Type B pancreatic cell (in vitro differentiated cells): ENCODE results near the gene ASTN1. TPM values are rescaled to one million over a fixed set of nuclear protein-coding genes. Genes with fewer than 3 reads are reported as not detected.

Source experiments
- DNase-seq: peaks from one replicate; pipeline ENCODE4 v3.0.0; 2021; ENCODE audit warnings: mixed read lengths; ENCODE audit not compliant: unreplicated experiment; ENCODE audit errors: extremely low spot score
- H3K27ac Mint-ChIP-seq: 2 replicates; pipeline ENCODE4 v1.8.0; 2021; ENCODE audit warnings: mild to moderate bottlenecking, mixed read lengths
- H3K27me3 Mint-ChIP-seq: 2 replicates; pipeline ENCODE4 v1.8.0; 2021; ENCODE audit warnings: mixed read lengths
- H3K36me3 Mint-ChIP-seq: 2 replicates; pipeline ENCODE4 v1.8.0; 2021; ENCODE audit warnings: mixed read lengths
- H3K4me1 Mint-ChIP-seq: one replicate; pipeline ENCODE4 v1.8.0; 2021; ENCODE audit warnings: mixed read lengths; ENCODE audit not compliant: unreplicated experiment
- H3K4me3 Mint-ChIP-seq: 2 replicates; pipeline ENCODE4 v1.8.0; 2021; ENCODE audit warnings: mild to moderate bottlenecking, mixed read lengths
- H3K9me3 Mint-ChIP-seq: 2 replicates; pipeline ENCODE4 v1.8.0; 2021; ENCODE audit warnings: mixed read lengths
- CTCF ChIP-seq: fragments of 200-600 bp; sonication (generic); conservative IDR thresholded peaks from 2 replicates; pipeline ENCODE4 v1.5.0; 2021; ENCODE audit warnings: antibody characterized with exemption, mild to moderate bottlenecking
- total RNA-seq: library from RNA; stranded (reverse); gene quantifications from 2 replicates; pipeline ENCODE4 v1.2.1, GENCODE V29; 2021; ENCODE audit warnings: low replicate concordance

ASTN1 gene
- total RNA-seq, 1 donor from 2014 or later, result 24.9 TPM

GRCh38 chr1:177043597-177043996 is 120.9 kb downstream of the ASTN1 start:
- no peaks in the 10 kb centered on the region for H3K4me1 Mint-ChIP-seq
- no peak for TF ChIP-seq CTCF
- peaks cover 10% of the 10 kb centered on the region for H3K27me3 Mint-ChIP-seq
- H3K27ac Mint-ChIP-seq, result no peak overlapping the region
- no peak for DNase-seq
- H3K4me3 Mint-ChIP-seq, result no peak overlapping the region
- H3K9me3 Mint-ChIP-seq, result no peaks in the 10 kb centered on the region
- H3K36me3 Mint-ChIP-seq, result peaks cover 8% of the 10 kb centered on the region

- Mint-ChIP-seq H3K4me1 (peaks cover 35% of the 10 kb centered on the region), H3K27ac (no peak overlapping the region), H3K36me3 (no peaks in the 10 kb centered on the region), H3K9me3 (no peaks in the 10 kb centered on the region), H3K4me3 (no peak overlapping the region), H3K27me3 (no peaks in the 10 kb centered on the region)
- no peak for TF ChIP-seq CTCF
- no peak for DNase-seq
Measured at GRCh38 chr1:177035586-177035985, 128.9 kb downstream of the ASTN1 start.

GRCh38 chr1:177033628-177034027 is 130.9 kb downstream of the ASTN1 start:
- DNase-seq, result no peak
- H3K27ac Mint-ChIP-seq, result no peak overlapping the region

GRCh38 chr1:177032434-177032833 is 132.1 kb downstream of the ASTN1 start:
- peaks cover 7% of the 10 kb centered on the region for H3K36me3 Mint-ChIP-seq
- TF ChIP-seq CTCF, result no peak
- H3K4me1 Mint-ChIP-seq, result peaks cover 35% of the 10 kb centered on the region
- H3K27me3 Mint-ChIP-seq, result no peaks in the 10 kb centered on the region
- no peaks in the 10 kb centered on the region for H3K9me3 Mint-ChIP-seq
- no peak overlapping the region for H3K27ac Mint-ChIP-seq
- DNase-seq, result no peak
- no peak overlapping the region for H3K4me3 Mint-ChIP-seq

More at GRCh38 chr1:177033628-177034027, 130.9 kb downstream of the ASTN1 start:
- TF ChIP-seq CTCF, result no peak
- H3K9me3 Mint-ChIP-seq, result no peaks in the 10 kb centered on the region
- no peak overlapping the region for H3K4me3 Mint-ChIP-seq
- H3K27me3 Mint-ChIP-seq, result no peaks in the 10 kb centered on the region
- peaks cover 6% of the 10 kb centered on the region for H3K36me3 Mint-ChIP-seq
- peaks cover 35% of the 10 kb centered on the region for H3K4me1 Mint-ChIP-seq

GRCh38 chr1:177024623-177025022 is 139.9 kb downstream of the ASTN1 start:
- Mint-ChIP-seq H3K4me3 (no peak overlapping the region), H3K9me3 (no peaks in the 10 kb centered on the region), H3K27ac (no peak overlapping the region), H3K36me3 (peaks cover 21% of the 10 kb centered on the region), H3K4me1 (no peaks in the 10 kb centered on the region), H3K27me3 (peaks cover 12% of the 10 kb centered on the region)
- TF ChIP-seq CTCF, result no peak
- no peak for DNase-seq

GRCh38 chr1:177023726-177024125 is 140.8 kb downstream of the ASTN1 start:
- DNase-seq, result no peak
- H3K36me3 Mint-ChIP-seq, result peaks cover 16% of the 10 kb centered on the region
- peaks cover 12% of the 10 kb centered on the region for H3K27me3 Mint-ChIP-seq
- no peak for TF ChIP-seq CTCF
- H3K4me1 Mint-ChIP-seq, result no peaks in the 10 kb centered on the region
- H3K9me3 Mint-ChIP-seq, result no peaks in the 10 kb centered on the region
- H3K4me3 Mint-ChIP-seq, result no peak overlapping the region
- H3K27ac Mint-ChIP-seq, result no peak overlapping the region
